ENCODE measurements around the gene FXYD2.

FXYD2 gene

DNA sequence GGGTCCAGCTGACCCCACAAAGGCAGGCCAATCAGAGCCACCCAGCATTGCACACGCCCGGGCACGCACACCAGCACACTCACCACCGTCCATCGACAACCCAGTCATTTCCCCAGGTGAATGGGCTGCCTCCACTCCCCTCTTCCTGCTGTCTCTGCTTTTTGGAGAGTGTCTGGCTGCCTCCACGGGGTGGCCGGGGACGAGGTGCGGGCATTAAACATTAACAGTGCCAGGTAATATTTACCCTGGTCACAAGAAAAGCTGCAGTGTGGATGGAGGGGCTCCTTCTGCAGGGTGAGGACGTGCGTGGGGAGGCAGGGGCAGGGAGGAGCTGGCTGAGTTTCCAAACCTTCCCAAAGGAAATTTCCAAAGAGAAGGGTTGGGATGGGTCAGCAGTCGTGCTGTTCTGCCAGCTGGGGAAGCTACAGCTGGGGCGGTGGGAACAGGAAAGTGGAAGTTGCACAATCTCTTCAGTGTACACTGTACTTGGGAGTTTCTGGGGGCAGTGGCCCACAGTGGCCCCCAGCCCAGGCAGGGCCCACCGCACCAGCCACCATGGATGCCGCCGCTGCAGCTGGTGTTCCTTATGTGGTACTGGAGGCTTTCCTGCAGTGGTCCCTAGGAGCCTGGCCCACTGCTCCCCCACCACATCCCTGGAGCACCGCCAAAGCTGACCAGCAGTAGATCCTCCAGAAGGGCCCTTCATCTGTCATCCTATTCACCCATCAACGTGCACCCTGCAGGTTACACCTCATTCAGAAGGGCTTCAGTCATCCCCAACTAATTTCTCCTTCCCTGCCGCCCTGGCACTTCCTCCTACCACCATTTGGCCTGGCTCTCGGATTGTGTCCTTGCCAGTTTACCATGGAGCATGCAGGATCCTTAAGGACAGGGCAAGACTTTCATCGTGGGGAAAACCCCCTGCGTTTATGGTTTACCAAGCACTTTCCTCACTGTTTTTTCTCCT lies at the start of gene FXYD2:
TSS of gene FXYD2 (minus strand) at position 174 of the 967 bp plus-strand sequence. CDS start at position 108, 66 bp downstream.
- H4K20me1 ChIP-seq = no peaks in the 10 kb centered on the region
- peak; percentile 83 for TF ChIP-seq Cebpa-rat (IDR thresholded peaks at IDR 0.05)
- H3K27me3 ChIP-seq = no peaks in the 10 kb centered on the region
- peak within 1 kb of the TSS; percentile 22 for H3K4me3 ChIP-seq
- H3K36me3 ChIP-seq = no peaks in the 10 kb centered on the region
- peak within 1 kb of the TSS; percentile 93 for H3K27ac ChIP-seq
- peak within 1 kb of the TSS; percentile 75 for H3K9ac ChIP-seq
- no peaks in the 10 kb centered on the region for H3K9me3 ChIP-seq
- H3K4me2 ChIP-seq = peak within 1 kb of the TSS; percentile 91
- peaks cover 97% of the 10 kb centered on the region for H3K4me1 ChIP-seq

GRCh38 chr11:117873828-117874125 lies 49.2 kb upstream of the FXYD2 start:
- peak overlapping the region; percentile 59 for H3K4me2 ChIP-seq
- H3K27ac ChIP-seq = no peak overlapping the region
- H4K20me1 ChIP-seq = no peaks in the 10 kb centered on the region; the same call in 1 of the 2 replicates
- peaks cover 40% of the 10 kb centered on the region for H3K4me1 ChIP-seq
- H3K27me3 ChIP-seq = peaks cover 61% of the 10 kb centered on the region
- no peak overlapping the region for H3K9ac ChIP-seq
- no peaks in the 10 kb centered on the region for H3K36me3 ChIP-seq
- H3K4me3 ChIP-seq = no peak overlapping the region
- no peaks in the 10 kb centered on the region for H3K9me3 ChIP-seq
- TF ChIP-seq Cebpa-rat (IDR thresholded peaks at IDR 0.05) = no peak

GRCh38 chr11:117872975-117873827 lies 48.7 kb upstream of the FXYD2 start:
- no peaks in the 10 kb centered on the region for H3K9me3 ChIP-seq
- no peak overlapping the region for H3K4me3 ChIP-seq
- peaks cover 55% of the 10 kb centered on the region for H3K27me3 ChIP-seq
- no peak overlapping the region for H3K9ac ChIP-seq
- no peaks in the 10 kb centered on the region; the same call in 1 of the 2 replicates for H4K20me1 ChIP-seq
- no peak for TF ChIP-seq Cebpa-rat (IDR thresholded peaks at IDR 0.05)
- H3K36me3 ChIP-seq = no peaks in the 10 kb centered on the region
- peak overlapping the region; percentile 23 for H3K4me2 ChIP-seq
- H3K4me1 ChIP-seq = peaks cover 40% of the 10 kb centered on the region
- no peak overlapping the region for H3K27ac ChIP-seq

DNA sequence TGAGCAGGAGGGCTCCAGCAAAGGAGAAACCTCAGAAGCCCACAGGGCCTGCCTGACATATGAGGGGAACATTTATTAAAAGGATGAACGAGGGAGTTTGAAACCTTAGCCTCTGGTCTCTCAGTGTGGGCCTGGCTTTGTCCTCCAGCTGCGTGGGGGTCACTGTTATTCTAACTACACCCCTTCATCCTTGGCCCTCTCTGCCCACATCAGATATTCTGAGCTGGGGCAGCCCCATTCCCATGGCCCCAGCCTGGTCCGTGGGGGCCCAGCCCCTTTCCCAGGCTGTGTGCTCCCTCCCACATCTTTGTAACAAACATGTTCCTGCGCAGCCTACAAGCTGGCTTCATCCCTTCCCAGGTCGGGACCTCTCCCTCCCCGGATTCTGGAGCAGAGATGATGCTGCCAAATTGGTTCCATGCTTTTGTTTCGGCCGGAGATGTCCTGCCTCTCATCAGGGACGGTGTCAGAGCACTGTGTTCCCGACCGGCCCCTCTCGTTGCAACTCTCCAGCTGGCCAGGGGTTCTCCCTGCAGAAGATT lies 47.9 kb upstream of the FXYD2 start:
- peak overlapping the region; percentile 23 for H3K4me2 ChIP-seq
- H3K36me3 ChIP-seq = no peaks in the 10 kb centered on the region

GRCh38 chr11:117871784-117872183 lies 47.2 kb upstream of the FXYD2 start:
- Histone ChIP-seq H3K9me3 (no peaks in the 10 kb centered on the region), H3K4me3 (no peak overlapping the region), H3K27me3 (peaks cover 41% of the 10 kb centered on the region), H3K4me2 (no peak overlapping the region), H3K4me1 (peaks cover 40% of the 10 kb centered on the region), H3K36me3 (no peaks in the 10 kb centered on the region), H3K27ac (no peak overlapping the region), H3K9ac (no peak overlapping the region), H4K20me1 (no peaks in the 10 kb centered on the region; the same call in 1 of the 2 replicates)
- TF ChIP-seq Cebpa-rat (IDR thresholded peaks at IDR 0.05) = no peak

More for the DNA sequence above, 47.9 kb upstream of the FXYD2 start:
- H3K4me3 ChIP-seq = no peak overlapping the region
- H3K27ac ChIP-seq = no peak overlapping the region
- H4K20me1 ChIP-seq = no peaks in the 10 kb centered on the region; the same call in 1 of the 2 replicates
- no peak for TF ChIP-seq Cebpa-rat (IDR thresholded peaks at IDR 0.05)
- no peaks in the 10 kb centered on the region for H3K9me3 ChIP-seq
- H3K27me3 ChIP-seq = peaks cover 48% of the 10 kb centered on the region
- peaks cover 40% of the 10 kb centered on the region for H3K4me1 ChIP-seq
- no peak overlapping the region for H3K9ac ChIP-seq

- Histone ChIP-seq H3K4me3 (no peak overlapping the region), H4K20me1 (no peaks in the 10 kb centered on the region; the same call in 1 of the 2 replicates), H3K27me3 (peaks cover 35% of the 10 kb centered on the region), H3K9ac (no peak overlapping the region), H3K36me3 (no peaks in the 10 kb centered on the region), H3K4me2 (no peak overlapping the region), H3K9me3 (no peaks in the 10 kb centered on the region), H3K27ac (no peak overlapping the region), H3K4me1 (peaks cover 37% of the 10 kb centered on the region)
- TF ChIP-seq Cebpa-rat (IDR thresholded peaks at IDR 0.05) = no peak
Measured at GRCh38 chr11:117871160-117871559, 46.6 kb upstream of the FXYD2 start.

GRCh38 chr11:117870103-117870952 lies 45.8 kb upstream of the FXYD2 start:
- H3K4me1 ChIP-seq = peaks cover 29% of the 10 kb centered on the region
- no peak overlapping the region; the same call in 1 of the 2 replicates for H3K9ac ChIP-seq
- no peak overlapping the region for H3K4me3 ChIP-seq
- H4K20me1 ChIP-seq = no peaks in the 10 kb centered on the region; the same call in 1 of the 2 replicates
- H3K27me3 ChIP-seq = peaks cover 26% of the 10 kb centered on the region
- TF ChIP-seq Cebpa-rat (IDR thresholded peaks at IDR 0.05) = no peak
- no peaks in the 10 kb centered on the region for H3K36me3 ChIP-seq
- H3K9me3 ChIP-seq = no peaks in the 10 kb centered on the region
- no peak overlapping the region for H3K27ac ChIP-seq
- H3K4me2 ChIP-seq = no peak overlapping the region

- Histone ChIP-seq H4K20me1 (no peaks in the 10 kb centered on the region; the same call in 1 of the 2 replicates), H3K4me1 (peaks cover 22% of the 10 kb centered on the region), H3K27ac (no peak overlapping the region), H3K27me3 (peaks cover 19% of the 10 kb centered on the region), H3K4me3 (no peak overlapping the region), H3K36me3 (no peaks in the 10 kb centered on the region), H3K9me3 (no peaks in the 10 kb centered on the region), H3K9ac (no peak overlapping the region), H3K4me2 (no peak overlapping the region)
- TF ChIP-seq Cebpa-rat (IDR thresholded peaks at IDR 0.05) = no peak
Measured at GRCh38 chr11:117869604-117870003, 45.1 kb upstream of the FXYD2 start.
